ENCODE data around the gene MYO1E. TPM values are rescaled to one million over a fixed set of nuclear protein-coding genes. Genes with fewer than 3 reads are reported as not detected.

Gene MYO1E
- total RNA-seq, 1 donor from 2014 or later: 192 TPM

GRCh38 chr15:59177317-59177660 is 195.4 kb downstream of the MYO1E start:
- peaks cover 15% of the 10 kb centered on the region for H3K4me1 Mint-ChIP-seq (ENCODE audit: low read depth)

GRCh38 chr15:59176653-59177316 is 195.9 kb downstream of the MYO1E start:
- no peak overlapping the region for H3K27ac Mint-ChIP-seq (ENCODE audit: unreplicated experiment)
- TF ChIP-seq CTCF (IDR thresholded peaks at IDR 0.05): no peak
- no peak overlapping the region for H3K4me3 Mint-ChIP-seq (ENCODE audit: unreplicated experiment)
- no peak for DNase-seq (ENCODE audit: low spot score)
- H3K9me3 Mint-ChIP-seq (ENCODE audit: low read depth): peaks cover 2% of the 10 kb centered on the region
- peaks cover 35% of the 10 kb centered on the region for H3K36me3 Mint-ChIP-seq (ENCODE audit: low read depth)
- no peaks in the 10 kb centered on the region for H3K27me3 Mint-ChIP-seq (ENCODE audit: low read depth)
- H3K4me1 Mint-ChIP-seq (ENCODE audit: low read depth): peaks cover 15% of the 10 kb centered on the region

More at GRCh38 chr15:59177317-59177660, 195.4 kb downstream of the MYO1E start:
- Mint-ChIP-seq H3K36me3 (ENCODE audit: low read depth) (peaks cover 34% of the 10 kb centered on the region), H3K27ac (ENCODE audit: unreplicated experiment) (no peak overlapping the region), H3K9me3 (ENCODE audit: low read depth) (peaks cover 2% of the 10 kb centered on the region), H3K27me3 (ENCODE audit: low read depth) (no peaks in the 10 kb centered on the region), H3K4me3 (ENCODE audit: unreplicated experiment) (no peak overlapping the region)
- TF ChIP-seq CTCF (IDR thresholded peaks at IDR 0.05): no peak
- no peak for DNase-seq (ENCODE audit: low spot score)

GRCh38 chr15:59174835-59175831 is 197.5 kb downstream of the MYO1E start:
- Mint-ChIP-seq H3K27ac (ENCODE audit: unreplicated experiment) (peak overlapping the region; percentile 42), H3K36me3 (ENCODE audit: low read depth) (peaks cover 31% of the 10 kb centered on the region), H3K9me3 (ENCODE audit: low read depth) (peaks cover 2% of the 10 kb centered on the region), H3K4me1 (ENCODE audit: low read depth) (peaks cover 20% of the 10 kb centered on the region), H3K27me3 (ENCODE audit: low read depth) (no peaks in the 10 kb centered on the region), H3K4me3 (ENCODE audit: unreplicated experiment) (no peak overlapping the region)
- TF ChIP-seq CTCF (IDR thresholded peaks at IDR 0.05): peak; percentile 83
- DNase-seq (ENCODE audit: low spot score): no peak

GRCh38 chr15:59174151-59174834 is 198.4 kb downstream of the MYO1E start:
- no peak for DNase-seq (ENCODE audit: low spot score)
- H3K27ac Mint-ChIP-seq (ENCODE audit: unreplicated experiment): no peak overlapping the region
- H3K27me3 Mint-ChIP-seq (ENCODE audit: low read depth): no peaks in the 10 kb centered on the region
- peaks cover 32% of the 10 kb centered on the region for H3K36me3 Mint-ChIP-seq (ENCODE audit: low read depth)
- peaks cover 28% of the 10 kb centered on the region for H3K4me1 Mint-ChIP-seq (ENCODE audit: low read depth)
- H3K4me3 Mint-ChIP-seq (ENCODE audit: unreplicated experiment): no peak overlapping the region
- H3K9me3 Mint-ChIP-seq (ENCODE audit: low read depth): peaks cover 2% of the 10 kb centered on the region
- TF ChIP-seq CTCF (IDR thresholded peaks at IDR 0.05): no peak

- Mint-ChIP-seq H3K4me3 (ENCODE audit: unreplicated experiment) (no peak overlapping the region), H3K4me1 (ENCODE audit: low read depth) (peaks cover 39% of the 10 kb centered on the region), H3K36me3 (ENCODE audit: low read depth) (peaks cover 26% of the 10 kb centered on the region), H3K27me3 (ENCODE audit: low read depth) (no peaks in the 10 kb centered on the region), H3K27ac (ENCODE audit: unreplicated experiment) (no peak overlapping the region), H3K9me3 (ENCODE audit: low read depth) (peaks cover 2% of the 10 kb centered on the region)
- no peak for TF ChIP-seq CTCF (IDR thresholded peaks at IDR 0.05)
- no peak for DNase-seq (ENCODE audit: low spot score)
Measured at GRCh38 chr15:59173194-59173593, 199.5 kb downstream of the MYO1E start.

Data from chondrocyte (in vitro differentiated cells).